Hepatocyte (in vitro differentiated cells): ENCODE measurements around the gene NHLRC4. TPM values are rescaled to one million over a fixed set of nuclear protein-coding genes. Genes with fewer than 3 reads are reported as not detected.

Source experiments
- DNase-seq: peaks from one replicate; pipeline ENCODE4 v3.0.0-alpha.2; 2016; ENCODE audit warnings: low spot score
- H2AFZ ChIP-seq: fragments of 200-600 bp; sonication (generic); 2 replicates; pipeline ENCODE4 v1.6.0; 2016; ENCODE audit warnings: antibody characterized with exemption, mild to moderate bottlenecking
- H3K27ac ChIP-seq: fragments of 200-600 bp; sonication (generic); 2 replicates; pipeline ENCODE4 v1.5.1; 2016; ENCODE audit warnings: mild to moderate bottlenecking
- H3K27me3 ChIP-seq: fragments of 200-600 bp; sonication (generic); 2 replicates; pipeline ENCODE4 v1.6.1; 2016
- H3K36me3 ChIP-seq: fragments of 200-600 bp; sonication (generic); replicated peaks from 2 replicates; pipeline ENCODE4 v1.5.1; 2016; ENCODE audit warnings: low read depth; ENCODE audit not compliant: insufficient read depth
- H3K4me1 ChIP-seq: fragments of 200-600 bp; sonication (generic); 2 replicates; pipeline ENCODE4 v1.5.1; 2016; ENCODE audit warnings: mild to moderate bottlenecking, moderate library complexity; ENCODE audit not compliant: insufficient read depth
- H3K4me2 ChIP-seq: fragments of 200-600 bp; sonication (generic); 2 replicates; pipeline ENCODE4 v1.6.0; 2016
- H3K4me3 ChIP-seq: fragments of 200-600 bp; sonication (generic); 2 replicates; pipeline ENCODE4 v1.5.1; 2016; ENCODE audit warnings: mild to moderate bottlenecking
- H3K79me2 ChIP-seq: fragments of 200-600 bp; sonication (generic); 2 replicates; pipeline ENCODE4 v1.6.0; 2017; ENCODE audit warnings: mild to moderate bottlenecking
- H3K9me2 ChIP-seq: fragments of 200-600 bp; sonication (generic); replicated peaks from 2 replicates; pipeline ENCODE4 v1.6.0; 2017; ENCODE audit warnings: mild to moderate bottlenecking; ENCODE audit not compliant: insufficient read depth
- H3K9me3 ChIP-seq: fragments of 200-600 bp; sonication (generic); 2 replicates; pipeline ENCODE4 v1.5.1; 2016; ENCODE audit warnings: low read depth, mild to moderate bottlenecking
- H4K20me1 ChIP-seq: fragments of 200-600 bp; sonication (generic); 2 replicates; pipeline ENCODE4 v1.6.0; 2016; ENCODE audit warnings: mild to moderate bottlenecking; ENCODE audit not compliant: insufficient read depth, poor library complexity, severe bottlenecking
- EZH2 ChIP-seq: fragments of 200-600 bp; sonication (generic); IDR thresholded peaks from 2 replicates; pipeline ENCODE4 v1.6.1; 2016; ENCODE audit warnings: antibody characterized with exemption, mild to moderate bottlenecking, borderline replicate concordance
- EZH2phosphoT487 ChIP-seq: fragments of 200-600 bp; sonication (generic); IDR thresholded peaks from one replicate; pipeline ENCODE4 v1.6.1; 2018; ENCODE audit warnings: antibody characterized with exemption, mild to moderate bottlenecking, low read depth, moderate library complexity; ENCODE audit not compliant: unreplicated experiment, severe bottlenecking
- WGBS: methylation state at CpG from one replicate; pipeline ENCODE4 v1.1.6; 2016; ENCODE audit warnings: low lambda C conversion rate; ENCODE audit errors: missing lambda C conversion rate; 5-methylcytosine and 5-hydroxymethylcytosine counted together
- polyA plus RNA-seq: library from polyadenylated mRNA; unstranded; fragments of >200 nt; fragmentation: Nextera tagmentation; extraction: Ambion mirVana; gene quantifications from 2 replicates; pipeline ENCODE4 v1.2.1, GENCODE V29; 2016
- total RNA-seq: library from RNA; depleted of rRNA; stranded (reverse); fragments of >200 nt; gene quantifications from 2 replicates; pipeline ENCODE4 v1.2.3, GENCODE V29; 2014
- TF ChIP-seq, protein P1 (sequence below): fragments of 200-600 bp; sonication (generic); IDR thresholded peaks from 2 replicates; pipeline ENCODE4 v1.5.1; 2016; ENCODE audit warnings: antibody characterized with exemption, mild to moderate bottlenecking; ENCODE audit not compliant: poor library complexity

The NHLRC4 gene
- total and polyA plus RNA-seq, 2 experiments from 2014 or later: 0.25 to 1.2 TPM

DNA sequence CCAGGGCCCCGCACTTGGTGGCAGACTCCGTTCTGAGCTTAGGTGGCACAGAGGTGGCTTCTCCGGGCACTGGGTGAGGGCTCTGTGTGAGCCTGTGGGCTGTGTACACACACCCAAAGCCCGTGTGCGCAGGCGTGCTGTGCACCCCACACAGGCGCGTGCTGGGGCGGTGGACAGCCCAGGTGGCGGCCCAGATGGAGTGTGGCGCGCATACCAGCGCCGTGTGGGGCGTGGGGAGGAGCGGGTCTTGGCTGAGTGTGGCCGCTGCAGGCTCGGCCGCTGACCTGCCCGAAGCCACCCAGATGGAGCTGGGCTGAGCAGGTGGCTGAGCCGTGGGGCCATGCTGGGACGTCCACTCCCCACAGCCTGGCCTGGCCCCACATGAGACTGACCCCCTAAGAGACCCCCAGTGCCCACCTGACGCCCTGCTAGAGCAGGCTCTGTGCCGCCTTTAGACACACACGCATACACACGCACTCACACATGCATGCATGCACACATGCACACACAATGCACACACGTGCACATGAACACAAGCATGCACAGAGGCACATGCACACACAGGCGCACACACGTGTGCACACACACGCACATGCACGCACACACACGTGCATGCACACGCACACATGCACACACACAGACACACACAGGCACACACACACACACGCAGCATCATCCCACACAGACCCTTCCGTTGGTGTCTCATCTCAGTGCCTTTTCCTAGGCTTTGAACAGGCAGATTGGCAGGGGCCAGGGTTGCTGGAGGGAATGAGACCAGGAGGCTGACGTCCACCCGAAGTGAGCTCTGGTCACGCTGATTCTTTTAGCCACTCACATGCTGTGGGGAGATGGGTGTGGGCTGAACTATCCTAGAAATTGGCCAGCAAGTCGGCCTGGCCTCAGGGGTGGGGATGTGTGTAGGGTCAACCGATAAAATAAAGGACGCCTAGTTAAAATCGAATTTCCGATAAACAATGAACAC lies 4.6 kb upstream of the NHLRC4 start:
- TF ChIP-seq EZH2phosphoT487 (no peak), EZH2 (no peak)
- TF ChIP-seq, protein P1, sequence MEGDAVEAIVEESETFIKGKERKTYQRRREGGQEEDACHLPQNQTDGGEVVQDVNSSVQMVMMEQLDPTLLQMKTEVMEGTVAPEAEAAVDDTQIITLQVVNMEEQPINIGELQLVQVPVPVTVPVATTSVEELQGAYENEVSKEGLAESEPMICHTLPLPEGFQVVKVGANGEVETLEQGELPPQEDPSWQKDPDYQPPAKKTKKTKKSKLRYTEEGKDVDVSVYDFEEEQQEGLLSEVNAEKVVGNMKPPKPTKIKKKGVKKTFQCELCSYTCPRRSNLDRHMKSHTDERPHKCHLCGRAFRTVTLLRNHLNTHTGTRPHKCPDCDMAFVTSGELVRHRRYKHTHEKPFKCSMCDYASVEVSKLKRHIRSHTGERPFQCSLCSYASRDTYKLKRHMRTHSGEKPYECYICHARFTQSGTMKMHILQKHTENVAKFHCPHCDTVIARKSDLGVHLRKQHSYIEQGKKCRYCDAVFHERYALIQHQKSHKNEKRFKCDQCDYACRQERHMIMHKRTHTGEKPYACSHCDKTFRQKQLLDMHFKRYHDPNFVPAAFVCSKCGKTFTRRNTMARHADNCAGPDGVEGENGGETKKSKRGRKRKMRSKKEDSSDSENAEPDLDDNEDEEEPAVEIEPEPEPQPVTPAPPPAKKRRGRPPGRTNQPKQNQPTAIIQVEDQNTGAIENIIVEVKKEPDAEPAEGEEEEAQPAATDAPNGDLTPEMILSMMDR: no peak
- Histone ChIP-seq H3K4me1 (peaks cover 26% of the 10 kb centered on the region), H3K36me3 (no peaks in the 10 kb centered on the region), H2AFZ (no peak overlapping the region), H3K27me3 (peaks cover 30% of the 10 kb centered on the region), H3K4me3 (no peak overlapping the region), H3K9me2 (no peaks in the 10 kb centered on the region), H3K4me2 (no peak overlapping the region), H3K79me2 (no peaks in the 10 kb centered on the region), H3K27ac (no peak overlapping the region), H3K9me3 (no peaks in the 10 kb centered on the region), H4K20me1 (no peaks in the 10 kb centered on the region)
- 91% methylated on average over 42 of the region's 43 CpGs for WGBS
- DNase-seq: no peak

DNA sequence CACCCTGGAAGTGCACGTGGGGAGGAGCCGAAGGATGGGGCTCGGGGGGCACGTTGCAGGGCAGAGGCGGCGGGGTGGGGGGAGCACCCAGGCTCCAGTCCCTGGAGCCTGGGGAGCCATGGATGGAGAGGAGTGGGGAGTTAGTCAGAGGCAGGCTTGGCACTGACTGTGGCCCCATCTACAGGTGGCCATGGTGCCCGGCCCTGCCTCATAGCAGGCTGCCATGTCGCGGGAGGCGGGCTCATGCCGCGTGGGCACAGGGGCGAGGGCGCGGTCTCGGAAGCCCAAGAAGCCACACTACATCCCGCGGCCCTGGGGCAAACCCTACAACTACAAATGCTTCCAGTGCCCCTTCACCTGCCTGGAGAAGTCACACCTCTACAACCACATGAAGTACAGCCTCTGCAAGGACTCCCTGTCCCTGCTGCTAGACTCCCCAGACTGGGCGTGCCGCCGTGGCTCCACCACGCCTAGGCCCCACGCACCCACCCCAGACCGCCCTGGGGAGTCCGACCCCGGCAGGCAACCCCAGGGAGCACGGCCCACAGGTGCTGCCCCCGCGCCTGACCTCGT lies 3.6 kb upstream of the NHLRC4 start:
- TF ChIP-seq, protein P1: no peak
- TF ChIP-seq EZH2: no peak
- TF ChIP-seq EZH2phosphoT487: no peak
- peaks cover 29% of the 10 kb centered on the region for H3K4me1 ChIP-seq
- peaks cover 30% of the 10 kb centered on the region for H3K27me3 ChIP-seq
- H3K9me3 ChIP-seq: no peaks in the 10 kb centered on the region
- H3K36me3 ChIP-seq: no peaks in the 10 kb centered on the region
- H2AFZ ChIP-seq: no peak overlapping the region
- no peak for DNase-seq
- no peaks in the 10 kb centered on the region for H3K9me2 ChIP-seq
- WGBS: 94% methylated on average over 26 of the region's 30 CpGs
- H3K4me3 ChIP-seq: no peak overlapping the region
- H3K27ac ChIP-seq: no peak overlapping the region
- no peaks in the 10 kb centered on the region for H3K79me2 ChIP-seq
- no peak overlapping the region for H3K4me2 ChIP-seq
- H4K20me1 ChIP-seq: no peaks in the 10 kb centered on the region

DNA sequence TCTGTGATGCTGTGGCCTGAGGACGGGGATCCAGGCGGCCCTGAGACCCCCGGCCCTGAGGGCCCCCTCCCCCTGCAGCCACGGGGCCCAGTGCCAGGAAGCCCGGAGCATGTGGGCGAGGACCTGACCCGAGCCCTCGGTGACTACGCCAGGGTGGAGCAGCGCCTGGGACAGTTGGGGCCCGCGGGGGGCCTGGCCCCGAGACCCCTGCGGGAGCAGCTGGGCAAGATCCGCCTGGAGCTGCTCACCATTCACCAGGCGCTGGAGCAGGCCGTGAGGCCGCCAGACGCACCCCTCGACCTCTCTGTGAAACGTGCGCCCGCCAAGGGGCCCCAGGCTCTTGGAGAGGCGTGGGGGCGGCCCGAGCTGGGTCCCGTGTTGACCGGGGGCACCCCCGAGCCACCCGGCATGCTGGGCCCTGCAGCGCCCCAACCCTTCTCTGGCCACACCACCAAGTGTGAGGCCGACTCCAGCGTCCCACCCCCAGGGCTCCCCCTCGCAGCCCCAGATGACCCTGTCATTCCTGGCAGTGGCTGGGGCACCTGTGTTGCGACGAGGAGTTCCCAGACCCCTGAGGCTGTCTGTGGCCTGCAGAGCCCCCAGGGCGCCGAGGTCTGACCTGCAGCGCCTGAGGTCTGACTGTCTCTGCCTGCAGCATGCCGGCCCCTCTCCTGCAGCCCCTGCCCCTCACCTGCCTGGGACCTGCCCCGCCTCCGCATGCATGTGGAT lies 2.0 kb upstream of the NHLRC4 start:
- H3K4me2 ChIP-seq: no peak overlapping the region
- TF ChIP-seq, protein P1: no peak
- no peak for TF ChIP-seq EZH2
- TF ChIP-seq EZH2phosphoT487: no peak

More for the DNA sequence above, 2.0 kb upstream of the NHLRC4 start:
- no peaks in the 10 kb centered on the region for H4K20me1 ChIP-seq
- H3K9me3 ChIP-seq: no peaks in the 10 kb centered on the region
- H3K4me3 ChIP-seq: no peak overlapping the region
- H3K9me2 ChIP-seq: no peaks in the 10 kb centered on the region
- H3K27ac ChIP-seq: peak overlapping the region; percentile 68
- no peak overlapping the region for H2AFZ ChIP-seq
- no peaks in the 10 kb centered on the region for H3K36me3 ChIP-seq
- no peaks in the 10 kb centered on the region for H3K79me2 ChIP-seq
- 96% methylated on average over 23 of the region's 42 CpGs for WGBS
- H3K27me3 ChIP-seq: peaks cover 13% of the 10 kb centered on the region
- no peak for DNase-seq
- H3K4me1 ChIP-seq: peaks cover 38% of the 10 kb centered on the region
